Measurements from ENCODE around the gene GLRX2. TPM values are rescaled to one million over a fixed set of nuclear protein-coding genes. Genes with fewer than 3 reads are reported as not detected.

GLRX2 gene
- total RNA-seq, 1 experiment from 2014 or later, result 31.9 TPM

GRCh38 chr1:193068013-193068412 is 37.2 kb downstream of the GLRX2 start:
- Histone ChIP-seq H3K36me3 (ENCODE audit: insufficient read depth, low read length, poor library complexity, severe bottlenecking) (peaks cover 3% of the 10 kb centered on the region), H3K27ac (ENCODE audit: low read depth, low read length, poor library complexity, severe bottlenecking) (no peak overlapping the region), H3K27me3 (replicated peaks; ENCODE audit: insufficient read depth, low read depth, low read length, poor library complexity) (no peaks in the 10 kb centered on the region), H3K4me1 (ENCODE audit: insufficient read depth, low read length, poor library complexity, severe bottlenecking) (peaks cover 23% of the 10 kb centered on the region), H3K9me3 (ENCODE audit: low read depth, low read length, poor library complexity, severe bottlenecking) (no peaks in the 10 kb centered on the region), H3K4me3 (ENCODE audit: low read depth, low read length, poor library complexity, severe bottlenecking) (no peak overlapping the region)
- ChIA-PET POLR2A (ENCODE audit: low non-redundant PET) (no interaction called here), CTCF (no interaction called here)
- TF ChIP-seq EZH2 (IDR thresholded peaks at IDR 0.05; ENCODE audit: borderline replicate concordance, low read depth, low read length, poor library complexity, severe bottlenecking) (no peak), CTCF (conservative IDR thresholded peaks at IDR 0.05; ENCODE audit: low read depth, low read length) (no peak)
- DNase-seq (ENCODE audit: low spot score), result no peak
- BruUV-seq (replicated peaks), result no TSS peak
- intact Hi-C loops (cut with micrococcal nuclease; ENCODE audit: unreplicated experiment), result no loop called here

GRCh38 chr1:193066606-193067005 is 38.6 kb downstream of the GLRX2 start:
- H3K27ac ChIP-seq (ENCODE audit: low read depth, low read length, poor library complexity, severe bottlenecking), result no peak overlapping the region
- DNase-seq (ENCODE audit: low spot score), result no peak
- H3K4me1 ChIP-seq (ENCODE audit: insufficient read depth, low read length, poor library complexity, severe bottlenecking), result peaks cover 23% of the 10 kb centered on the region
- H3K4me3 ChIP-seq (ENCODE audit: low read depth, low read length, poor library complexity, severe bottlenecking), result no peak overlapping the region
- no peaks in the 10 kb centered on the region for H3K9me3 ChIP-seq (ENCODE audit: low read depth, low read length, poor library complexity, severe bottlenecking)
- BruUV-seq (replicated peaks), result no TSS peak
- intact Hi-C loops (cut with micrococcal nuclease; ENCODE audit: unreplicated experiment), result no loop called here
- no peaks in the 10 kb centered on the region for H3K27me3 ChIP-seq (replicated peaks; ENCODE audit: insufficient read depth, low read depth, low read length, poor library complexity)
- ChIA-PET POLR2A (ENCODE audit: low non-redundant PET) (no interaction called here), CTCF (no interaction called here)
- no peak for TF ChIP-seq EZH2 (IDR thresholded peaks at IDR 0.05; ENCODE audit: borderline replicate concordance, low read depth, low read length, poor library complexity, severe bottlenecking)
- TF ChIP-seq CTCF (conservative IDR thresholded peaks at IDR 0.05; ENCODE audit: low read depth, low read length), result no peak
- H3K36me3 ChIP-seq (ENCODE audit: insufficient read depth, low read length, poor library complexity, severe bottlenecking), result no peaks in the 10 kb centered on the region

GRCh38 chr1:193065954-193066353 is 39.3 kb downstream of the GLRX2 start:
- CTCF ChIA-PET, result no interaction called here
- no peak for DNase-seq (ENCODE audit: low spot score)
- Histone ChIP-seq H3K36me3 (ENCODE audit: insufficient read depth, low read length, poor library complexity, severe bottlenecking) (no peaks in the 10 kb centered on the region), H3K27ac (ENCODE audit: low read depth, low read length, poor library complexity, severe bottlenecking) (no peak overlapping the region), H3K4me3 (ENCODE audit: low read depth, low read length, poor library complexity, severe bottlenecking) (no peak overlapping the region), H3K27me3 (replicated peaks; ENCODE audit: insufficient read depth, low read depth, low read length, poor library complexity) (no peaks in the 10 kb centered on the region), H3K4me1 (ENCODE audit: insufficient read depth, low read length, poor library complexity, severe bottlenecking) (peaks cover 19% of the 10 kb centered on the region), H3K9me3 (ENCODE audit: low read depth, low read length, poor library complexity, severe bottlenecking) (no peaks in the 10 kb centered on the region)
- POLR2A ChIA-PET (ENCODE audit: low non-redundant PET), result no interaction called here
- TF ChIP-seq CTCF (conservative IDR thresholded peaks at IDR 0.05; ENCODE audit: low read depth, low read length) (no peak), EZH2 (IDR thresholded peaks at IDR 0.05; ENCODE audit: borderline replicate concordance, low read depth, low read length, poor library complexity, severe bottlenecking) (no peak)
- intact Hi-C loops (cut with micrococcal nuclease; ENCODE audit: unreplicated experiment), result no loop called here
- no TSS peak for BruUV-seq (replicated peaks)
